Mucosa of descending colon (tissue), 3 donors: ENCODE data around the gene ERC1. TPM values are rescaled to one million over a fixed set of nuclear protein-coding genes. Genes with fewer than 3 reads are reported as not detected.
A peak's percentile ranks its signal among the peaks of the same experiment; 100 is the strongest.

Experiments
- ATAC-seq: fragments of 200-7000 bp; cut with Tn5 transposase; one replicate; pipeline ENCODE4 v1.9.1; 2020; ENCODE audit warnings: mild to moderate bottlenecking, moderate library complexity
- DNase-seq, 3 donors: peaks; one replicate each; pipeline ENCODE4 v3.0.0-alpha.2; 2020
- H3K36me3 ChIP-seq: fragments of 200-600 bp; one replicate; pipeline ENCODE4 v1.8.0; 2021; ENCODE audit warnings: low read depth, mild to moderate bottlenecking
- H3K4me1 ChIP-seq: fragments of 200-600 bp; one replicate; pipeline ENCODE4 v1.8.0; 2021; ENCODE audit warnings: low read depth, mild to moderate bottlenecking
- H3K4me3 ChIP-seq: fragments of 200-600 bp; one replicate; pipeline ENCODE4 v1.8.0; 2021; ENCODE audit warnings: mild to moderate bottlenecking
- H3K9me3 ChIP-seq: fragments of 200-600 bp; one replicate; pipeline ENCODE4 v1.8.0; 2021; ENCODE audit warnings: mild to moderate bottlenecking
- intact Hi-C, 2 donors: fragments of 100-400 bp; cut with DNase I in 1 of 2; cut with micrococcal nuclease in 1 of 2; formaldehyde crosslinking; loops; one replicate each; pipeline versions ENCODE4 v1.11.0 to v1.11.1; 2022; cut with DNase I, micrococcal nuclease
- total RNA-seq, 3 donors: library from RNA; stranded (reverse); fragmentation: NEBNext Ultra II Directional in 2 of 3; extraction: Animal tissue kit (Norgen Biotek cat#: 25700) in 2 of 3; gene quantifications; one replicate each; pipeline versions ENCODE4 v1.2.1 to v1.2.4, GENCODE V29; 2021 to 2023
- TF ChIP-seq, protein P1 (sequence below): fragments of 200-600 bp; IDR thresholded peaks from one replicate; pipeline ENCODE4 v1.8.0; 2022; ENCODE audit warnings: antibody characterized with exemption, mild to moderate bottlenecking
- donor health status: DM: no; HTN: no; CAD: no; lungs with moderate emphysema.
- donor health status: DM: no; HTN: no; CAD: no.
- donor health status: DM: no; HTN: yes; CAD: no.

Gene ERC1
- total RNA-seq, 3 donors from 2014 or later: 42.6 to 76.3 (median 49.6) TPM

DNA sequence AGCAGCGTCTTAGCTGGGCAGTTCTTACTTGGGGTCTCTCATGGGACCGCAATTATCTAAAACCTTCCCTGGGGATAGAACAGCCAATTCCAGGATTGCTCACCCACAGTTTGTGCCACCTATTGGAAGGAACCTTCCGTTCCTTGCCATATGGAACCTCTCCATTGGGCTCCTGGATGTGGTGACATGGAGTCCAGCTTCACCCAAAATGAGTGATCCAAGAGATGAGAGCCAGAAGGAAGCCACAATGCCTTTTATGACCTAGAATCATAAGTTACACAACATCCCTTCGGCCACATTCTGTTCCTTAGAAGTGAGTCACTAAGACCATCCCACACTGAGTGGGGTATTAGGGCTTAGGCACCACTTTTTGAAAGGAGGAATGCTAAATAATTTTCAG lies 439.0 kb downstream of the ERC1 start:
- Histone ChIP-seq H3K4me3 (no peak overlapping the region), H3K9me3 (no peaks in the 10 kb centered on the region), H3K36me3 (no peaks in the 10 kb centered on the region), H3K4me1 (peaks cover 9% of the 10 kb centered on the region)
- ATAC-seq: peak; percentile 64
- TF ChIP-seq, protein P1, sequence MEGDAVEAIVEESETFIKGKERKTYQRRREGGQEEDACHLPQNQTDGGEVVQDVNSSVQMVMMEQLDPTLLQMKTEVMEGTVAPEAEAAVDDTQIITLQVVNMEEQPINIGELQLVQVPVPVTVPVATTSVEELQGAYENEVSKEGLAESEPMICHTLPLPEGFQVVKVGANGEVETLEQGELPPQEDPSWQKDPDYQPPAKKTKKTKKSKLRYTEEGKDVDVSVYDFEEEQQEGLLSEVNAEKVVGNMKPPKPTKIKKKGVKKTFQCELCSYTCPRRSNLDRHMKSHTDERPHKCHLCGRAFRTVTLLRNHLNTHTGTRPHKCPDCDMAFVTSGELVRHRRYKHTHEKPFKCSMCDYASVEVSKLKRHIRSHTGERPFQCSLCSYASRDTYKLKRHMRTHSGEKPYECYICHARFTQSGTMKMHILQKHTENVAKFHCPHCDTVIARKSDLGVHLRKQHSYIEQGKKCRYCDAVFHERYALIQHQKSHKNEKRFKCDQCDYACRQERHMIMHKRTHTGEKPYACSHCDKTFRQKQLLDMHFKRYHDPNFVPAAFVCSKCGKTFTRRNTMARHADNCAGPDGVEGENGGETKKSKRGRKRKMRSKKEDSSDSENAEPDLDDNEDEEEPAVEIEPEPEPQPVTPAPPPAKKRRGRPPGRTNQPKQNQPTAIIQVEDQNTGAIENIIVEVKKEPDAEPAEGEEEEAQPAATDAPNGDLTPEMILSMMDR: no peak
- intact Hi-C loops: no loop called here
- DNase-seq: no peak

DNA sequence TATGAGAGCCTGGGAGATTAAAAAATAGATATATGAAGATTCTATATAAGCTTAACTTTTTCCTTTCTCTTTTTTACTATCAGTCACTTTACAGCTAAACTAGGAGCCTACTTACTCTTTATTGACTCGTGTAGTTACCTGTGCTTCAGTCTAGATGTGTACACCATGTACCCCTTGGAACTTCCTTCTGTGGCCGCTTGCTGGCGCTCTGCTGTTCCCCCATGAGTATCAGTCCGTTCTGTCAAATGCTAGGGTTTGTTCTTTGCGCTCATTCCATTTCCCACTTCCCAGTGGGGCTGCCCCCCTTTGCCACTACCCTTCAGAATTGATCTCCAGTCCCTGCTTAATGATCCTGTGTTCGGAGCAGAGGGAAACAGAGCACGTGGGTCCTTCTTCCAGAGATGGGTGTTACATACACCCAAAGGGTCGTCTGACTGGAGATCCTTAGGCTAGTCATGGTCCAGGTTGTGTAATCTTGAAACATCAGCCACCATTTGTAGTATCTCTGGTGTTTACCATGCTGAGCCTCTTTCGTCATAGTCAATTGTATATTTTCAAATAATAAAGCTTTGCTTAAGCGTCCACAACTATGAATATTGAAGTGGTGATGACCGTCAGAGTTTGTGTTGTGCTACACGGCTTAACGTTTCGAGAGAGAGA lies 443.4 kb downstream of the ERC1 start:
- no peaks in the 10 kb centered on the region for H3K36me3 ChIP-seq
- H3K9me3 ChIP-seq: no peaks in the 10 kb centered on the region
- TF ChIP-seq, protein P1: no peak
- DNase-seq: no peak
- no peak overlapping the region for H3K4me3 ChIP-seq
- H3K4me1 ChIP-seq: peaks cover 17% of the 10 kb centered on the region
- no peak for ATAC-seq
- intact Hi-C loops: no loop called here

DNA sequence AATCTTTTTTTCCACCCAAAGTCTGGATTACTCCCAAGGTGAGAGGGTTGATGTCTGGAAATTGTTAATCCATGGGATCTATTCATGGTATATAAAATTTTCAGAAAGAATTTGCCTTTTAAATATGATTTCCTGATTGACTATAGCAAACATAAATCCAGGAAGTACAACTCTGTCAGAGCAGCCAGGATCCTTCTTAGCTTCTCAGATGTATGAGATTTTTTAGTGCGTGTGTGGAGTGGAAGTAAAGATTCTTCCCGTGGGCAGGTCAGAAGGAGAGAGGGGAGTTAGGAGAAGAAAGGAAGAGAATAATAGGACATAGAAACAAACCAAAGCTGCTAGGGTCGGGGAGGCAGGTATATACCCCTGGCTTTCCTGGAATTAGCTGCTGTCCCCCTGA lies 444.0 kb downstream of the ERC1 start:
- intact Hi-C loops: no loop called here
- Histone ChIP-seq H3K4me3 (no peak overlapping the region), H3K9me3 (no peaks in the 10 kb centered on the region), H3K36me3 (no peaks in the 10 kb centered on the region), H3K4me1 (peaks cover 17% of the 10 kb centered on the region)
- no peak for DNase-seq
- TF ChIP-seq, protein P1: no peak
- peak; percentile 57 for ATAC-seq

DNA sequence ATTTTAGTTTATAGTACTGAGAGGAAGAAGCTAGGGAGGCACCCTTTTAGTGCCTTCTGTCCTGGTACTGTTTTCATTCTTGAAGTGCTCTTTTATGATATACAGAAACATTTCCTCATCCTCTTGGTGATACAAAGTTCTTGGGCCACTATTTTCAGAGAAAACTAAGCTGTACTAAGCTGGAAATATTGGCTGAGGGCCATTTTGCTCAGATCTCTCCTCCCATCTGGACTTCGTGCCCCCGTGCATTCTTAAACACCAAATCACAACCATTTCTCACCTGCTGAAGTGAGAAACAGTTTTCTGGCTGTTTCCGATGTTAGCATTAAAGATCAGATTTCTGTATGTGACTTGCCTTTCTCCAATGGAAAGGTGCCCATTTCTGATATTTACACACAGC lies 444.4 kb downstream of the ERC1 start:
- DNase-seq (peak in 1 of 3 donors; percentile 57), ATAC-seq (peak; percentile 90)
- no peaks in the 10 kb centered on the region for H3K36me3 ChIP-seq
- no peak overlapping the region for H3K4me3 ChIP-seq
- intact Hi-C loops: no loop called here
- peaks cover 17% of the 10 kb centered on the region for H3K4me1 ChIP-seq
- TF ChIP-seq, protein P1: no peak
- H3K9me3 ChIP-seq: no peaks in the 10 kb centered on the region

DNA sequence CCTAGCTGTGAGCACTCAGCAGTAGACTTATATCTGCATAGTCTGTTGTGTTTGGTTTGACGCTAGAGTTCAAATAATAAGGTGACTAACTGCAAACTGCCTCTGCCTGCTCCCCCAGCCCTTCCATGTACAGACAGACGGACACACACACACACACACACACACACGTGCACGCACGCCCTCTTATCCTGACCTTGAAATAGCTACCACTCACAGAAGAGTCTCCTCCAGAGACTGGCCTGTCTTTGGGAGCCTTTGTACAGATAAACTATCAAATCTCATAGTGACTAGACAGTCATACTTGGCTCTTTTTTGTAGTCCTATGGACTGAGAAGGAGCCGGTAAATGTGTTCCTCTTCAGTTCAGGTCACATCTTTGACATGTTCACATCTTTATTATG lies 445.0 kb downstream of the ERC1 start:
- H3K4me1 ChIP-seq: peaks cover 17% of the 10 kb centered on the region
- DNase-seq: no peak
- no peak overlapping the region for H3K4me3 ChIP-seq
- ATAC-seq: peak; percentile 13
- TF ChIP-seq, protein P1: no peak
- intact Hi-C loops: no loop called here
- H3K9me3 ChIP-seq: no peaks in the 10 kb centered on the region
- no peaks in the 10 kb centered on the region for H3K36me3 ChIP-seq

DNA sequence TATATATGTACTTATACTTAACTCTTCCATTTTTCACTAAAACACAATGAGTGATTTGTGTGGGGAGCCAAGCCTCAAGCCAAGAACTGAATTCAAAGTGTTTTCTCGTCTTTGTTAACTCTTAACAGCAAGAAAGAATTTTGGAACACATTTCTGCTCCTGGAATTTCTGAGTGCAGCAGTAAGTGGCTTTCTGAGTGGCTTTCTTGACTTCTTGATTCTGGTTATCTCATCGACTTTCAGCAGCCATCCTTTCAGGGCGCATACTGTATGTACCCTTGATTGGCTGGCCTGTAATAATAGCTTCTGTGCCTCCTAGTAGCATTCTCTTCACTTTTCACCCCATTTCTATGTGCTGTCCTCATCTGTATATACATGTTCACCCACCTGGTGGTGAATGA lies 446.0 kb downstream of the ERC1 start:
- intact Hi-C loops: no loop called here
- no peak for ATAC-seq

More for the DNA sequence above, 446.0 kb downstream of the ERC1 start:
- no peaks in the 10 kb centered on the region for H3K9me3 ChIP-seq
- H3K4me1 ChIP-seq: peaks cover 17% of the 10 kb centered on the region
- no peak for DNase-seq
- H3K4me3 ChIP-seq: no peak overlapping the region
- H3K36me3 ChIP-seq: no peaks in the 10 kb centered on the region
- TF ChIP-seq, protein P1: no peak
